Type B pancreatic cell (in vitro differentiated cells): Measurements from ENCODE around the gene HLA-B. TPM values are rescaled to one million over a fixed set of nuclear protein-coding genes. Genes with fewer than 3 reads are reported as not detected.

ENCODE experiments used
- DNase-seq: peaks from one replicate; pipeline ENCODE4 v3.0.0; 2021; ENCODE audit warnings: mixed read lengths; ENCODE audit not compliant: unreplicated experiment; ENCODE audit errors: extremely low spot score
- H3K27ac Mint-ChIP-seq: 2 replicates; pipeline ENCODE4 v1.8.0; 2021; ENCODE audit warnings: mild to moderate bottlenecking, mixed read lengths
- H3K27me3 Mint-ChIP-seq: 2 replicates; pipeline ENCODE4 v1.8.0; 2021; ENCODE audit warnings: mixed read lengths
- H3K36me3 Mint-ChIP-seq: 2 replicates; pipeline ENCODE4 v1.8.0; 2021; ENCODE audit warnings: mixed read lengths
- H3K4me1 Mint-ChIP-seq: one replicate; pipeline ENCODE4 v1.8.0; 2021; ENCODE audit warnings: mixed read lengths; ENCODE audit not compliant: unreplicated experiment
- H3K4me3 Mint-ChIP-seq: 2 replicates; pipeline ENCODE4 v1.8.0; 2021; ENCODE audit warnings: mild to moderate bottlenecking, mixed read lengths
- H3K9me3 Mint-ChIP-seq: 2 replicates; pipeline ENCODE4 v1.8.0; 2021; ENCODE audit warnings: mixed read lengths
- total RNA-seq: library from RNA; stranded (reverse); gene quantifications from 2 replicates; pipeline ENCODE4 v1.2.1, GENCODE V29; 2021; ENCODE audit warnings: low replicate concordance
- TF ChIP-seq, protein P1 (sequence below): fragments of 200-600 bp; sonication (generic); conservative IDR thresholded peaks from 2 replicates; pipeline ENCODE4 v1.5.0; 2021; ENCODE audit warnings: antibody characterized with exemption, mild to moderate bottlenecking

Gene HLA-B
- total RNA-seq, 1 donor from 2014 or later = 53.9 TPM

GRCh38 chr6:31351033-31351380 lies 6.0 kb downstream of the HLA-B start:
- Mint-ChIP-seq H3K27me3 (peaks cover 87% of the 10 kb centered on the region), H3K36me3 (no peaks in the 10 kb centered on the region), H3K4me1 (no peaks in the 10 kb centered on the region), H3K4me3 (no peak overlapping the region), H3K9me3 (no peaks in the 10 kb centered on the region), H3K27ac (no peak overlapping the region)
- TF ChIP-seq, protein P1, sequence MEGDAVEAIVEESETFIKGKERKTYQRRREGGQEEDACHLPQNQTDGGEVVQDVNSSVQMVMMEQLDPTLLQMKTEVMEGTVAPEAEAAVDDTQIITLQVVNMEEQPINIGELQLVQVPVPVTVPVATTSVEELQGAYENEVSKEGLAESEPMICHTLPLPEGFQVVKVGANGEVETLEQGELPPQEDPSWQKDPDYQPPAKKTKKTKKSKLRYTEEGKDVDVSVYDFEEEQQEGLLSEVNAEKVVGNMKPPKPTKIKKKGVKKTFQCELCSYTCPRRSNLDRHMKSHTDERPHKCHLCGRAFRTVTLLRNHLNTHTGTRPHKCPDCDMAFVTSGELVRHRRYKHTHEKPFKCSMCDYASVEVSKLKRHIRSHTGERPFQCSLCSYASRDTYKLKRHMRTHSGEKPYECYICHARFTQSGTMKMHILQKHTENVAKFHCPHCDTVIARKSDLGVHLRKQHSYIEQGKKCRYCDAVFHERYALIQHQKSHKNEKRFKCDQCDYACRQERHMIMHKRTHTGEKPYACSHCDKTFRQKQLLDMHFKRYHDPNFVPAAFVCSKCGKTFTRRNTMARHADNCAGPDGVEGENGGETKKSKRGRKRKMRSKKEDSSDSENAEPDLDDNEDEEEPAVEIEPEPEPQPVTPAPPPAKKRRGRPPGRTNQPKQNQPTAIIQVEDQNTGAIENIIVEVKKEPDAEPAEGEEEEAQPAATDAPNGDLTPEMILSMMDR = no peak
- DNase-seq = no peak

GRCh38 chr6:31350196-31351032 lies 6.6 kb downstream of the HLA-B start:
- no peak overlapping the region for H3K4me3 Mint-ChIP-seq
- no peak overlapping the region for H3K27ac Mint-ChIP-seq
- no peaks in the 10 kb centered on the region for H3K36me3 Mint-ChIP-seq
- TF ChIP-seq, protein P1 = no peak
- no peak for DNase-seq
- peaks cover 84% of the 10 kb centered on the region for H3K27me3 Mint-ChIP-seq
- no peaks in the 10 kb centered on the region for H3K9me3 Mint-ChIP-seq
- H3K4me1 Mint-ChIP-seq = no peaks in the 10 kb centered on the region

DNA sequence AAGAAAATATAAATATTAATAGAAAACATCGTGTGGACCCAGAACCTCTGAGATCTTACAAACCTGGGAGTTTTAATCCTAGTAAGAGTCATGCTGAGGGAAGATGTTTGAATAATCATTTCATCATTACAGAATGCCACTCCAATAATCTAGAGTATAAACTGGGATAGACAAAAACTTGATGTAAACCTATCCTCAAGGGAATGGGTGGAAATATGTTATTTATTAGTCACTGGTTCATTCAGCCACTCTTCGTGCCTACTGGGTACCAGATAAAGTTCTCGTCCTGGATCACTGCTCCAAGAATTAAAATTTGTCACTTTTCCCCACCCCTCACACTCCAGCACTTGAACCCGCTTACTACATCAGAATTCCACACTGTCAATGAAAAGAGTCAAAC lies 7.7 kb downstream of the HLA-B start:
- Mint-ChIP-seq H3K4me1 (no peaks in the 10 kb centered on the region), H3K27ac (no peak overlapping the region), H3K4me3 (no peak overlapping the region), H3K36me3 (no peaks in the 10 kb centered on the region), H3K9me3 (no peaks in the 10 kb centered on the region), H3K27me3 (peaks cover 83% of the 10 kb centered on the region)
- TF ChIP-seq, protein P1 = no peak
- DNase-seq = no peak

GRCh38 chr6:31345026-31345730 lies 11.8 kb downstream of the HLA-B start:
- no peaks in the 10 kb centered on the region for H3K4me1 Mint-ChIP-seq
- TF ChIP-seq, protein P1 = no peak
- no peak overlapping the region for H3K27ac Mint-ChIP-seq
- H3K9me3 Mint-ChIP-seq = no peaks in the 10 kb centered on the region
- peaks cover 51% of the 10 kb centered on the region for H3K27me3 Mint-ChIP-seq
- H3K36me3 Mint-ChIP-seq = no peaks in the 10 kb centered on the region
- DNase-seq = no peak
- H3K4me3 Mint-ChIP-seq = no peak overlapping the region

- Mint-ChIP-seq H3K36me3 (no peaks in the 10 kb centered on the region), H3K27ac (no peak overlapping the region), H3K4me1 (no peaks in the 10 kb centered on the region), H3K4me3 (no peak overlapping the region), H3K9me3 (peaks cover 13% of the 10 kb centered on the region), H3K27me3 (peaks cover 22% of the 10 kb centered on the region)
- TF ChIP-seq, protein P1 = no peak
- no peak for DNase-seq
Observed at GRCh38 chr6:31340228-31340627, 16.8 kb downstream of the HLA-B start.
